GM21576 (cell line): ENCODE measurements around the gene TNFAIP8L1.
"Not testable (repeated sequence)": the region's sequence is repeated elsewhere in the genome, so short reads cannot be mapped to it uniquely, and the experiment has no call there.

ENCODE experiments used
- ATAC-seq: cut with Tn5 transposase; IDR thresholded peaks from one replicate; pipeline ENCODE4 v1.9.1; 2021; ENCODE audit warnings: mild to moderate bottlenecking, moderate library complexity; ENCODE audit not compliant: unreplicated experiment

Gene TNFAIP8L1

DNA sequence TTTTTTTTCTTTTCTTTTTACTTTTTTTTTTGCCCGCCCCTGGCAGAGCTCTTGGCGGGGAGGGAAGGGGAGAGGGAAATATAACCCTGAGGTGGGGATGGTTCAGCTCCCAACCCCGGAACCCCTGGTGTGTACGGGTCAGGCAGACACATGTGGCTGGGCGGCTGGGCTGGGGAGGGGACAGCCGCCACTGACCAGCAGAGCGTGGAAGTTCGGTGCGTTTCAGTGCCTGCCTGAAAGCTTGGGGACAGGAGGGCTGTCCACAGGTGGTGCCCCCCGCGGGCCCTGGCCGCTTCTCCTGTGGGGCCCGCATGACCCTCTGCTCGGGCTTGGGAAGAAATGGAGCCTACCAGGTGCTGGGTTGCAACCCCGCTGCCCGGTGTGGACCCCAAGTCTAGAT, 36.0 kb downstream of the TNFAIP8L1 start:
- no peak for ATAC-seq

DNA sequence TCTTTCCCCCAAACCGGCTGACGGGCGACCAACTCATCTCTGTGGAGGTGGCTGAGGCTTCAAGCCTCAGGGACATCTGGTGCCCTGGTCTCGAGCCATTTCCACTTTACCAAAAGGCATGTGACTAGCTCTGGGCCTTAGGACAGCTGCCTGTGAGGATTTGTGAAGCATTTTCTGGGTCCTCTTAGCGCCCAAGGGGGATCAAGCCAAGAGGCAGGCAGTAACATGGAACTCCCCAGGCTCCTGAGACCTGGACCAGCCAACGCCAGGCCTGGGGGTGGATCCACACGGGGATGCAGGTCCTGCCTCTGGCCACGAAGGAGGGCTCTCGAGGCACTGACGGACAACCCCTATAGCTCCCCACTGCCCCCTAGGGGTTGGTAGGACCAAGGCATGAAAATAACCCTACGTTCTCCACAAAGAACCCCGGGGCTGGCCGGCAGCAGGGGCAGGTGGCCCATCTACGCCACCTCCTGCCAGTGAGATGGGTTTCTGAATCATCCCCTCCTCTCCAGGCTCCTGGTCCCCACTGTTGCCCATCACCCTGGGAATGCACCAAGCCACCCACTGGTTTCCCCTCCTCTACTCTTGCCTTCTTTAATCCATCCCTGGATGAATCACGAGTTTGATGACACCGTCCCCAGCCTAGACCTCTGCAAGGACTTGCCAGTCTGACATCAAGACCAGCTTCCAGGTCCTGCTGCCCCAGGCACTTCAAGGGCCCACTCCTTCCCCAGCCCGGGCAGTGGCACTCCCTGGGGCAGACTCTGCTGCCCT, 37.8 kb downstream of the TNFAIP8L1 start:
- ATAC-seq: no peak

DNA sequence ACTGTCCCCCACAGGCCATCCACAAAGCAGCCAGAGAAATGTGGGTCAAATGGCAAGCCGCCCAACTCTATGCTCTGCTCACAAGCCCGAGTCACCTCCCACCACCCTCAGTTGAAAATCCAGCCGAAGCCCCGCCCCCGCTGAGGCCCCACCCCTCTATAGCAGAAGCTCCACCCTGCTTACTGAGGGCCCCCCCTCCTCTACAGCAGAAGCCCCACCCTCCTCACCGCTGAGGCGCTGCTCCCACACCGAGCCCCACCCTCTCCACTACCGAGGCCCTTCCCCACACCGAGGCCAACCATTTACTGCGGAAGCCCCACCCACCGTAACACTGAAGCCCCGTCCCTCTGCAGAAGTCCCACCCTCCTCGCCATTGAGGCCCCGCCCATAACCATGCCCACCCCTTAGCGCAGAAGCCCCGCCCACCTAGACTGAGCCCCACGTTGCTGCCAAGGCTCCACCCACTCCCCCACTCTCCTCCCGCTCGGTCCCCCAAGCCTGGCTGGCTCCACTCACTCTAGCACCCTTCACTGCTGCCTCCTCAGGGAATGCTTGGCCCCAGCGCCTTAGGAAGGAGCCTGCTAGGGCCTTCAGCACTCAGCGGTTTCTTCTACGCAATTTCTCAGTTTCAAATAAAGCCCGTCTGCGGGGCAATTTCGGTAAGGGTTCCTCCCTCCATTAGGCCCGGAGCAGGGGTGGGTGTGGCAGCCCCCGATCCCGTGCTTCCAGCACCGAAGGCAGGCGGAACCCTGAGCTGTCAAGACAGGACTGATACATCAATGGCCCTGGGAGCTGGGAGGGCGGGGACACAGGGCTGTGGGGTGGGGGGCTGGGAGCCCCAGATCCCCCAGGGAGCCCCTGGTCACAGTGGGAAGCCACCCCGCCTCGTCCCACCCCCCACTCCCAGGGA, 39.8 kb downstream of the TNFAIP8L1 start:
- no peak for ATAC-seq

DNA sequence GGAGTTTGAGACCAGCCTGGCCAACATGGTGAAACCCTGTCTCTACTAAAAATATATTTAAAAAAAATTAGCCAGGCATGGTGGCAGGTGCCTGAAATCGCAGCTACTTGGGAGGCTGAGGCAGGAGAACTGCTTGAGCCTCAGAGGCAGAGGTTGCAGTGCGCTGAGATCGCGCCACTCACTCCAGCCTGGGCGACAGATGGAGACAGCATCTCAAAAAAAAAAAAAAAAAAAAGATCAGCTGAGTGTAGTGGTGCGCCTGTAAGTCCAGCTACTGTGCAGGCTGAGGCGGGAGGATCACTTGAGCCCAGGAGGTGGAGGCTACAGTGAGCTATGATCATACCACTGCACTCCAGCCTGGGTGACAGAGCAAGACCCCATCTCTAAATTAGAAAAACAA, 40.7 kb downstream of the TNFAIP8L1 start:
- not testable (repeated sequence) for ATAC-seq

DNA sequence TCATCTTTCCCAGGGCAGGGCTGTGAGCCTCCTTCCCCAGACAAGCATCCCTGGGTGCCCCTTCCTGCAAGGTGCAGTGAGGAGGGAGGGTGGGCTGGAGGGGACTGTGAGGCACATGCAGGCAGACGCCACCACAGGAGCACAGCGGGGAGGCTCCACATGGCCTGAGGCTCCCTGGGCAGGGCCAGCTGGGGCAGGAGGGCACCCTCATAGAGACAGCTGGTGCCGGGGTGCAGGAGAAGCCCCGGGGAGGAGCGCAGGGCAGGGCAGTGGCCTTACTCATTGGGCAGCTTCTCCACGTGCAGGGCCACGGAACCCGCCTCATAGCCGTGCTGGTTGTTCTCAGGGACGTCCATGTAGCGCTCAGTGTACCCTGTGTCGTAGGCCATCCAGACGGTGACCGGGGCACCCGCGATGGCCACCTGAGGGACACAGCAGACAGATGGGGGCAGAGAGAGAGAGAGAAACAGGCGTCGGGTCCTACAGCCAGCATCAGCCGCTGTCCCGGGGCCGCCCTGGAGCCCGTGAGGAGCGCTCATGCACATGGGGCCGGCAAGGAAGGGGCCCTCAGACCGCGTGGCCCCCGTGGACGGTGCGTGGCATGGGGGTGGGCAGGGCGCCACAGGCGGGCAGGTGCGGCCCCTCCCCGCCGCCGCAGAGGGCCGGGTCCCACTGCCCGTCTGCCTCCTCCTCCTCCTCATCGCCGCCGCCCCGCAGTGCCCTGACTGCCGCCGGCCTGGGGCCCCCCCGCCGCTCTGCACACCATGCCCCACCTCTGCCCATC, 43.3 kb downstream of the TNFAIP8L1 start:
- no peak for ATAC-seq

DNA sequence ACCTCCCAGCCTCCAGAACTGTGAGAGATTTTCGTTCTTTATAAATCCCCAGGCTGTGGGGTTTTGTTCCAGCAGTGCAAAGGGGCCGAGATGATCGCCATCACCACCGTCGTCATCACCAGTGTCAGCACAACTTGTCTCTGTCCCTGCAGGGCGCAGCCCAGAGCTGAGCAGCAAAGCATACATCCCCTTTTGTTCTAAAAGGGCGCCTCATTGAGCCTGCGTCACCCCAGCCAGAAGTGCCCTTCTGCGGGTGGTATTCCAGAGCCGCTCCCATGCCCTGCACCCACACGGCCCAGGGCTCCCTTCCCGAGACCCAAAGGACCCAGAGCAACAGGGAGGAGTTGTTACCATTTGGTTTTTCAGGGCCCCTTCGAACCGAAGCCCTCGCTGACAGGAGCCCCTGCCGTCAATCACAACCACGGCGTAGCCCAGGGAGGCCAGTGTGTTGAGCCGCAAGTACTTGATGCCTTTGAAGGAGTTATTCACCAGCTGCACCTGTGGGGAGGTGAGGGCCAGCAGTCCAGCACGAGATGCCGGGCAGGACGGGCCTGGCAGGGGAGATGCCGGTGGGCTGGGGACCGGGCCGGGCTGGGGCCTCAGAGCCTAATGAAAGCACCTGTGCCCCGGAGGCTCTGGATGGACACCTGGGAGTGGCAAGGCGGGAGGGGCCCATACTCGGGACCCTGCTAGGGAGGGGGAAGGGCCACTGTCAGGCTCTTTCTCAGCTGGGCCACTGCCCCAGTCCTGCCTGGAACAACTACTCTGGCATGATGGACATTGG, 45.2 kb downstream of the TNFAIP8L1 start:
- ATAC-seq: no peak

DNA sequence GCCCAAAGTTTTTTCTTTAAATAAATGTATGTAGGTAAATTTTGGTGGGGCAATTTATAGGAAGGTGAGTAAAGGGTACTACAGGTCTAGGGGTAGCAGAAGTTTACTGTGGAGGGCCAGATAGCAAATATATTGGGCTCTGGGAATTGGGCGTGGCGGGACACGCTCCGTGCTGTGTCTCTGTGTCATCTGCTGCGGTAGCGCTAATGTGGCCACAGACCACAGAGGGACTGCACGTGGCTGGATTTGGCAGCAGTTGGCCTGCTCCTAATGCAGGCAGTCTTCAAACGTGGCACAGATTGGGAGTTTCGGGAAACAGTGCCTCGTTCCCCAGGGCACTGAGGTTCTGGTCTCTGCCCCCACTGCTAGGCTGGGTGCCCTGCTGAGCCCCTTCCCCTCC, 47.4 kb downstream of the TNFAIP8L1 start:
- no peak for ATAC-seq

DNA sequence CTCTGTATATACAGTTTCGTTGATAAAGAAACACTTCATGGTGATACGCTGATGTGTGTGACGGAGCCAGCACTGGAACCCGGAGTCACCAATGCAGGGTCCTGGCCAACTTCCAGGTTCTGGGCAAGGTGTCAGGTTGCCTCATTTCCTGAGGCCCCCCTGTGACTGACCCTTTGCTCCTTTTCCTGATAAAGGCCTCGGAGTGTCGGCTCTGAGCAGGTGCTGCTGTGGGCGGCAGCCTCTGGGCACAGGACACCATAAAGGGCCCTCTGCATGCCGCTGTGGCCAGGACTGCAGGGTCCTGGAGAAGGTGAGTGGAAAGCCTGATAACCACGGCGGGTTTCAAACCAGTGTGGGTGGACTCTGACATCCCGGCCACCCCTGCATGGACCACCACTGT, 48.1 kb downstream of the TNFAIP8L1 start:
- ATAC-seq: no peak

DNA sequence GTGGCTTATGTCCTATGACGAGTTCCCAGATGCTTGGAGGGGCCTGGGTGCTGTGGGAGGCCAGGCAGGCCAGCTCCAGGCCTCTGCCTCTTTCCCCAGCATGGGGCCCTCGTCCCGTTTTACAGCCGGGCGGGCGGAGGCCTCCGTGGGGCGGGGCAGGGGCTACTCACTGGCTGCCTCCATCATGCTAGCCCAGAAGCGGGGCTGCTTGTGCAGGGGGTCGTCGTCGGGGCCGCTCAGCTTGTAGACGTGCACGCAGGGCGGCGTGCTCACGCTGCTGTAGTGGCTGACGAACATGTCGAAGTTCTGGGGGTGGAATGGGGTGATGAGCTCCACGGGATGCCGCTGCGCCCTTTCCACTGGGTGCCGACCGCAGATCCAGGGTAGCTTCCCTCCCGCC, 49.3 kb downstream of the TNFAIP8L1 start:
- no peak for ATAC-seq

DNA sequence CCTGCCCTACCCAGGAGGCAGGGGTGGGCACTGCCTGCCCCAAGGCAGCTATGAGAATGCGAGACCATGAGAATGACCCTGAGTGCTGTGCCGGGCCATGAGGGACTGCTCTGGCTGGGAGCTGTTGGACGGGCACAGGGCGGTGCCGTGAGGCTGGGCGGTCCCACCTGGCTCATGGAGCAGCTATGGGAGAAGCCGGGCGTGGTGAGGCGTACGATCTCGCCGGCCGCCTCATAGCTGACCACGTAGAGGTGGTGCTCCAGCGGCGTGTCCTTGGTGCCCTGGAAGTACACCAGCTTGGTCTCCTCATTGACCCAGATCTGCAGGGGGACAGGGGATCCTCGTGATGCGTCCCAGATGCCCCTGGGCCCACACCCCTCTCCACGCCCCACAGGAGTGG, 50.1 kb downstream of the TNFAIP8L1 start:
- ATAC-seq: no peak

DNA sequence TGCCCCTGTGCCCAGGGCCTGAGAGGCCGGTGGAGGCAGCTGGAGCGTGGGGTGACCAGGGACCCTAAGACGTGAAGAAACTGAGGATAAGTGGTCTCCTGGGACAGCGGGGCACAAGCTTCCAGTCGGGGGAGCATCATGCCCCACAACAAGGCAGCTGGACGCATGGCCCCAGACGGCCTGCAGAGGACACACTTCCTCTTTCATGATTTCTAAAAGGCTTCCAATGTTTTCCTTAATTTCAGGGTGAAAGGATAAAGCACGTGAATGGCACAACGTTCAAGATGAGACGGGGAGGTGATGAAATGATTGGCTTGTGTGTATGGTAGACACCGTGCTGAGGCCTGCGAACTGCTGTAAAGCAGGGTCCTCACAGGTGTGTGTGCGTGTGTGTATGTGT, 51.0 kb downstream of the TNFAIP8L1 start:
- ATAC-seq: no peak

DNA sequence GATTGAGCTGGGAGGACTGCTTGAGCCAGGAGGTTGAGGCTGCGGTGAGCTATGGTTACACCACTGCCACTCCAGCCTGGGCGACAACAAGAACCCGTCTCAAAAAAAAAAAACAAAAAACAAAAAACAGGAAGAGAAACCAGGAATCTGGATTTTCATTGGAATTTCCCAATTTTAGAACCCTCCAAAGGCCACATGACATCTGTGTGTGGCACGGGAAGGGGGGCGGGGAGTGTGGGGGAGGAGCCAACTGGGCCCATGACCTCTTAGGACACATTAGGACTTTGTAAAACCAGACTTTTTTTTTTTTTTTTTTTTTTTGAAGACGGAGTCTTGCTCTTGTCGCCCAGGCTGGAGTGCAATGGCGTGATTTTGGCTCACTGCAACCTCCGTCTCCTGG, 52.1 kb downstream of the TNFAIP8L1 start:
- ATAC-seq: no peak

DNA sequence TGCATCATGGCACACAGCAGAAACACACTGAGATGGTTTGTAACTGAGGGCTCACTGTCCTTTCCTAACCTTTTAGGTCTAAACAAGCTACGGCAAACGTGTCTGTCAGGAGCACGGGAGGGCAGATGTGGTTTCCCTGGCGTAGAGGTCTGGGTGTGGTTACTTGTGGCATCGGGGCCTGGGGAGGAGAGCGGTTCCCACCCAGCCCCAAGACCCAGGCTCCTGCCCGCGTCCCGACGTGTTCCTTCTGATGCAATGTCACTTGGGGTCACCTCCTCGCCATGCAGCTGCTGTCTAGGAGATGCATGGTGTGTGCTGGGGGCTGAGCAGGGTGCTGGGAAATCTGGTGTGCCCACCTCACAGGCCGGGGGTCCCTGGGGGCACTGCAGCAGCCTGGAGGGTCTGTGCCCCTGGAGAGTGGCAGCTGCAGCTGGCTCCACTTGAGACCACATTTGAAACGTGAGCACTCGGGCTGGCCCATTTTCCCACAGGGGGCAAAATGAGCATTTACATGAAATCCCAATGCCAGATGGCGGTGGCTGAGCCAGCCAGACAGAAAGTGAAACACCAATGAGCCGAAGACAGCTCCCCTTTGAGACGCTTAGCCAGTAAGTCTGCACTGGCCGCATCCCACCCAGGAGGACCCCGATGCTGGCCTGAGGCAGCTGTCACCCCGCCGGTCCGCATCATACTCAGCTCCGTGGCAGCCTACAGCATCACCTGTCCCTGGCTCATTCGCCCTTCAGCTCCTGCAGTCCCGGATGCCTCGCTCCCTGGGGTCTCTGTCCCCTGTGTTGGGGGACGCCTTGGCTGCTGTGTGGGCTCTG, 53.1 kb downstream of the TNFAIP8L1 start:
- no peak for ATAC-seq

DNA sequence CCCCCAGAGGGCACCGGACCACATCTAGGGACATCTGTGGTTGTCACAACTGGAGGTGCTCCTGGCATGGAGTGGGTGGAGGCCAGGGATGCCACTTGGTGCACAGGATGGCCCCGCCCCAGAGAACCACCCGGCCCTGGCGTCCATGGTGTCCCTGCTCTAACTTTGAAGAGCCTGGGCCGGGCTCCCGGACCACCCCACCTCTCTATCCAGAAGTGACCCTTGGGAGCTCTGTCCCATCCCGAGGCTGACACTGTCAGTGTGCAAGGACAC, 53.7 kb downstream of the TNFAIP8L1 start:
- no peak for ATAC-seq

DNA sequence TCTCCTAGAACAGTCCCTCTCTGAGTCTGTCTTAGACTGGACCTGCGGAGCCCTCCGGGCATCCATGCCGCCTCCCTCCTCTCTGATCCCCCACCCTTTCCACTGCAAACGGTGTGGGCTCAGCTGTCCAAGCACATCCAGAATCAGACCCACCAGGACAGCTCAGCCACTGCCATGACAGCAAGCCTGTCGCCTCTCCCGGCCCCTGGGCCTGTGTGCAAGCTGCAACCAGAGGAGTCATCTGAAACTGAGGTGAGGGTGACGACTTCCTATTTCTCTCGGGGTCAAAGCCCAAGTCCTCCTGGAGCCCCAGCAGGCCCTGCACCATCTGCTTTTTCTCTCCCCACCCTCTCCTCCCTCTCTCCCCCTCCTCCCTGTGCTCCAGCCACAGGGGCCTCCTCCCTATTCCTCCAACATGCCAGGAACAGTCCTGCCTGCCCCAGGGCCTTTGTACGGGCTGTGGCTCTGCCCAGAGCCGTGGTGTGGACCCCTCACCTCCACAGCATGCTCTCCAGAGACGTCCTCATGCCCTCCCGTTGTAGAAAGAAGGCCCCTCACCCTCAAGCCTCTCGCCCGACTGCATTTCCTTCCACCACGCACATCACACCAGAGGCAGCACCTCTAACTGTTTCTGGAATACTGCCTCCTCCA, 54.3 kb downstream of the TNFAIP8L1 start:
- no peak for ATAC-seq

DNA sequence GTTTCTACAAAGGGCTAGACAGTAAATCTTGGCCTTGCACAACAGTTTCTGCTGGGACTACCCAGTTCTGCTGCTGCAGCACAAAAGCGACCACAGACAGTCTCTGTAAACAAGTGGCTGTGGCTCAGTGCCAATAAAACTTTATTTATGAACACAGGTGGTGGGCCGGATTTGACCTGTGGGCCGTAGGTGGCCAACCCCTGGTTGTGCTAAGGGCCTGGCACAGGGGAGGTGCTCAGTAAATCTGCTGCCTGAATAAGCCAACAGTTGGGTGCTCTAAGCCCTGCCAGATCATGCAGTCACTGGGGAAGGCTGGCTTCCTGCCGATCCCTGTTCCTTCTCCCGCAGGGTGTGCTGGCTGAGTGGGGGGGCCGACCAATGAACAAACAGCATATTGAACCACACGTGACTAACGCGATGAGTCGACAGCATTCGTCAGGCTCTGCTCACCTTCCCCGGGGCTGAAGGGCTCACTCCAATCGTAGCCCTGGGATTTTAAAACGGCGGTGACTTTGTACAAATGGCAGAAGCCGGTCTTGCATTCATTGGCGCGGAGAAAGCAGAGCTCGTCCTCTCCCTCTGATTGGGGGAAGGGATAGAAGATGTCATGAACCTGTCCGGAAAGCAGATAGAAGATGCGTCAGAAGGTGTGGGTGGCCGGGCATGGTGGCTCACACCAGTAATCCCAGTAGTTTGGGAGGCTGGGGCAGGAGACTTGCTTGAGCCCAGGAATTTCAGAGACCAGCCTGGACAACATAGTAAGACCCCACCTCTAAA, 55.1 kb downstream of the TNFAIP8L1 start:
- ATAC-seq: no peak

DNA sequence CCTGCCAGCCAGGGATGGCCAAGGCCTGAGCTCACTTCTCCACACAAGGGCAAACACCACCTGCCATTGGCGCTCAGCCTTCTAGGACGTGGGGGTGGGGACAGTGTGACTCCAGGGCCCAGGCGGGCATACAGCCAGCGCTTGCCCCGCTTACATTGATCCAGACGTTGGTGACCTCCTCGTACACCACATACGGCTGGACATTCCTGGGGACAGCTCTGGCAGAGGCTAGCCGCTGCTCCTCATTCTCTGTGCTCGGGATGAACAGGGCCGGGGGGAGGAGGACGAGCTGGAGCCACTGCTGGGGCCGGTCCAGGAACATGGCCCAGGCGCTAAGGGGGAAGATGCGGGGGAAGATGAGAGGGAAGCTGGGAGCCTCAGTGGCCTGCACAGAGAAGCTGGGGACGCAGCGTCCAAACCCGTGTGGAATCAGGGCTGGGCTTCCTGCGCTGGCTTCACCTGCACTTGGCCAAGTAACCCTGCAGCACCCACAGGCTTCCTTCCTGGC, 56.0 kb downstream of the TNFAIP8L1 start:
- no peak for ATAC-seq

DNA sequence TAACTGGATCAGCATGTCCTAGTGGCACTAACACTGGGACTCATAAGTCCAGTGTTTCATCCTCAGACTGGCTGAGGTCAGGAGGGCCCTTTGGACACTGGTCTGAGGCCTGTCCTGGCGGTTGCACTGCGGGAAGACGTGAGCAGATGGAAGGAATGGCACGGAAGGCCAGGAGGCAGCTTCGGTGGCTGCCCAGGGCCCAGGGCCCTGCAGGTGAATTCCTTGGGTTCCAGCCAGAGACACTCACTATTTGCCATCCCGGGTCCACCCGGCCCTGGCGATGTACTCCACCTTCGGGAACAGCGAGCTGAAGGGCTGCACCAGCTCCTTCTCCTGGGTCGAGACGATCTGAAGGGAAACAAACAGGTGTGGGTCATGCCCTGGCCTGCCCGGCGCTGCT, 58.0 kb downstream of the TNFAIP8L1 start:
- ATAC-seq: no peak
